NK-92 (cell line): Measurements from ENCODE around the gene IGIP.
A peak's percentile ranks its signal among the peaks of the same experiment; 100 is the strongest.

ENCODE experiments used
- DNase-seq: peaks from one replicate; lab custom pipeline; 2025; ENCODE audit not compliant: unreplicated experiment; lab: John Stamatoyannopoulos, UW

Gene IGIP

GRCh38 chr5:140111011-140111858 lies 14.5 kb upstream of the IGIP start:
- no peak for DNase-seq

- no peak for DNase-seq
Measured at GRCh38 chr5:140111859-140112551, 13.7 kb upstream of the IGIP start.

GRCh38 chr5:140112685-140113179 lies 13.0 kb upstream of the IGIP start:
- no peak for DNase-seq

GRCh38 chr5:140113180-140113698 lies 12.5 kb upstream of the IGIP start:
- DNase-seq = no peak

DNA sequence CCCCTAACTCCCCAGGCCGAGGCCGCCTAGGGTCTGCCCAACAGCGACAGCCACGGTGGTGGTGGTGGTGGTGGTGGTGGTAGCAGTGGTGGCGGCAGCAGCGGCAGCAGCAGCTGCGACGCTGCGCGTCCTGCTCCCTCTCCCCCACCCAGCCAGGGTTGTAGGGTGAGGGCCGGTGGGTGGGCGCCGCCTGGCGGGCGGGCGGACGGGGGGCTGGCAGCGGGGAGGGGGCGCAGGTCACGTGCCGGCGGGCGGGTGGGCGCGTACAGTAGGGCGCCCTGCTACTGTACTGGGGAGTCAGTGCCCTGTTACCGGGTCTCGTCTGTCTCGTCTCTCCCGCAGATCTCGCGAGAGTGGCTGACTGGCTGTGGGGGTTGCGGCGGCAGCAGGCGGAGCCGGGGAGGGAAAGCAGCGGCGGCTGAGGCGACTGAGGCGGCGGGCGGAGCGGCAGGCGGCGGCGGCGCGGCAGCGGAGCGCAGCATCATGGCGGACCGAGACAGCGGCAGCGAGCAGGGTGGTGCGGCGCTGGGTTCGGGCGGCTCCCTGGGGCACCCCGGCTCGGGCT lies 12.0 kb upstream of the IGIP start, which contains the start of gene PURA:
Gene PURA (plus strand): TSS at position 411 of the 565 bp plus-strand sequence. CDS start 73 bp downstream, at position 484.
- peak; percentile 89 for DNase-seq

DNA sequence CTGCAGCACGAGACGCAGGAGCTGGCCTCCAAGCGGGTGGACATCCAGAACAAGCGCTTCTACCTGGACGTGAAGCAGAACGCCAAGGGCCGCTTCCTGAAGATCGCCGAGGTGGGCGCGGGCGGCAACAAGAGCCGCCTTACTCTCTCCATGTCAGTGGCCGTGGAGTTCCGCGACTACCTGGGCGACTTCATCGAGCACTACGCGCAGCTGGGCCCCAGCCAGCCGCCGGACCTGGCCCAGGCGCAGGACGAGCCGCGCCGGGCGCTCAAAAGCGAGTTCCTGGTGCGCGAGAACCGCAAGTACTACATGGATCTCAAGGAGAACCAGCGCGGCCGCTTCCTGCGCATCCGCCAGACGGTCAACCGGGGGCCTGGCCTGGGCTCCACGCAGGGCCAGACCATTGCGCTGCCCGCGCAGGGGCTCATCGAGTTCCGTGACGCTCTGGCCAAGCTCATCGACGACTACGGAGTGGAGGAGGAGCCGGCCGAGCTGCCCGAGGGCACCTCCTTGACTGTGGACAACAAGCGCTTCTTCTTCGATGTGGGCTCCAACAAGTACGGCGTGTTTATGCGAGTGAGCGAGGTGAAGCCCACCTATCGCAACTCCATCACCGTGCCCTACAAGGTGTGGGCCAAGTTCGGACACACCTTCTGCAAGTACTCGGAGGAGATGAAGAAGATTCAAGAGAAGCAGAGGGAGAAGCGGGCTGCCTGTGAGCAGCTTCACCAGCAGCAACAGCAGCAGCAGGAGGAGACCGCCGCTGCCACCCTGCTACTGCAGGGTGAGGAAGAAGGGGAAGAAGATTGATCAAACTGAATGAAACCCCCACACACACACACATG lies 11.2 kb upstream of the IGIP start:
- no peak for DNase-seq

DNA sequence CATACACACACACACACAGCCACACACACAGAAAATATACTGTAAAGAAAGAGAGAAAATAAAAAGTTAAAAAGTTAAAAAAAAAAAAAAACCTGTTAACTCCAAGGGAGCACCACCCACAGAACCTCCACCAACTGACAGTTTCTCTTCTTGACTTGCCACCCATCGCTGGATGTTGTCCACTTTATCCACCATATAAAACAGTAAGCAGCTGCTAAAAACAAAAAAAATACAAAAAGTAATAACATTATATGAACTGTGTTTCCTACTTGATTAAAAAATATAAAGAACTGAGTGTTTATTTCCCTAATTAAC lies 10.6 kb upstream of the IGIP start:
- no peak for DNase-seq

- no peak for DNase-seq
Measured at GRCh38 chr5:140116716-140117115, 9.0 kb upstream of the IGIP start.

DNA sequence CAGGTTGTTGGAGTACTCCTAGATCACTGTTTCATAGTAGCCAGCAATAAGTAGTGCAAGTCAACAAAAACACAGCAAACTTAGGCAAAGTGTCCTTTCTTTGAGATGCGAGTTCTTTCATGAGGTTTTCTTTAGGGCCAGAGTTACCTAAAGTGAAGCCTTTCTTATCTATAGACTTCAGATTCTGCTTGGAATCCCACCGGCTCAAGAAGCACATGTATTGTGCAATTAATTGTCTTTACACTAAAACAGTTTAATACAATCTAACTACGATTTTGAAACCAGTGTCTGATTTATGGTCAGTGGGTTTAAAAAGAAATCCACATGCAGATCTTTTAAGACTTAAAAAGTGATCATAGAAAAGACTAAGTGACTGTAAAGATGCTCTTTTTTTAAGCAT lies 8.2 kb upstream of the IGIP start:
- no peak for DNase-seq

DNA sequence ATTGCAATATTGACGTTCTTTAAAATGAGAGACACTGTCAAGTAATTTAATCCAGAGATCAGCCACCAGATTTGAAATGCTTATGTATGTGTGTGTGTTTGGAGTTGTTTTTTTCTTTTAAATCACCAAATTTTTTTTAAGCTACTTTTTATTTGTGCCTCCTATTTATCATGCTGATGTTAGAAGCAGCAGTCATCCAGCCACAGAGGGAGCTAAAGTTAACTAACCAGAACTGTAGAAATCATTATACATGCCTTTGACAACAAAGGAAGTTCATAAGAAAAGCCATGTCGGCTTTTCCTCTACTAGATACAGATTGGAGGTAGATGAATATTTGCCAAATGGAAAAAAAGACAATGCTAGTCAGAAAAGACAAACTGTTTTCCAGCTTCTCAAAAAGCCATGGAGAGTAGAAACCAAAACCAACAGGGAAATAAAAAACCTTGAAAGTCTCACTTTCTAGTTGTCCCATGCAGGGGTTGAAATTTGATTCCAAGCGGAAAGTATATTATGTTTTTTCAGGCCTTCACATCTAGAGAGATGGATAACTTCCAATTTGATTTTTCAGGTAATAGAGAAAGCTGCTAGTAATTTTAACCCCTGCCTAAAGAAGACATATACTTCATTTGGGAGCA lies 7.3 kb upstream of the IGIP start:
- DNase-seq = no peak

GRCh38 chr5:140126315-140127012 lies 727 bp downstream of the IGIP start:
- DNase-seq = no peak

DNA sequence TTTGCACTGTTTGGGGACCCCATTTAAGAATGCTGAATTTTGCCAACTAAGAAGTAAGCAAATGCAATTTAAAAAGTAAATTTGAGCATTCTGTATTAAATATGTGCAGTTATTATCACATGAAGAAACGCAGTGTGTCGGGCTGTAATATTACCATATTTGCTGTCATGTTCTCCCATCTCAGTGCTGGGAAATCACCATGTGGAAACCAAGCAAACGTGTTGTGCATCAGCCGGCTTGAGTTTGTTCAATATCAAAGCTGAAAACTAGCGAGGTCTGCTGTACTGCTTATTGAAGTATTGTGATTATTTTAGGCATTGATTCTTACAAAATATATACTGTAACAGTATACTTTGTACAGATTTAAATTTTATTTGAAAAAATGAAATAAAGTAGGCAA lies 2.6 kb downstream of the IGIP start:
- no peak for DNase-seq

DNA sequence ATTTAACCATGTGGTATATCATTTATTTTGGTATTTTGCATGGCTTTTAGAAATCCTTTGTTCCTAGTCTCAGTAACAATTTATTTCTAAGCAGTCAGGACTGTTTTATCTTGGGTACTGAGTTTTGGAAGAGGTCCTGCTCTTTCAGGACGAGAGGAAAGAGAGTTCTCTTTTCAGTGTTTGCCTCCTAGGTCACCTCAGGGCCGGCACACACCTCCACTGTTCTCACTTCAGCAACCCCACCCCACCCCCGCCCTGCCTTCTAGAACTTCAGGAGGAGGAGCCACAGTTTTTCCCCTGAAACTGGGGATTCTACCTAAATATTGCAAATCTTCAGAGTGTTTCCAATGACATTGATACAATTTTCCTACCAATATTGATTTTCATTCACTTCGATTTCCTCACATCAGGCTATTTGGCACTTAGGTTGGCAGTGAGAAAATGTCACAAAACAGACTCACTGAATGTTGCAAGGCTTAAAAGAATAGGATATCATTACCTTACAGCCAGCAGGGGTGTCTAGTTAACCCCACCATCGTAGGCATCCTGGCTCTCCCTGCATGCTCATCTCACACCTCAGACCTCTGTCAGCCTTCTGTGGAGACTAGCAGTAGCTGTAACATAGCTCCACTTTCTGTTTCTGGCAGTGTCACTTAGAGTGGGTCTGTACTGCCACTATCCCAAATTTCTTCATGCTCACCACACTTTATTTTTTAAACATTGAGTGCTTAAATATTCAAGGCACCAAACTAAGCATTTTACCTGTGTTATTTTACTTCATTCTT lies 5.4 kb downstream of the IGIP start:
- DNase-seq = no peak

GRCh38 chr5:140131967-140132409 lies 6.3 kb downstream of the IGIP start:
- no peak for DNase-seq

DNA sequence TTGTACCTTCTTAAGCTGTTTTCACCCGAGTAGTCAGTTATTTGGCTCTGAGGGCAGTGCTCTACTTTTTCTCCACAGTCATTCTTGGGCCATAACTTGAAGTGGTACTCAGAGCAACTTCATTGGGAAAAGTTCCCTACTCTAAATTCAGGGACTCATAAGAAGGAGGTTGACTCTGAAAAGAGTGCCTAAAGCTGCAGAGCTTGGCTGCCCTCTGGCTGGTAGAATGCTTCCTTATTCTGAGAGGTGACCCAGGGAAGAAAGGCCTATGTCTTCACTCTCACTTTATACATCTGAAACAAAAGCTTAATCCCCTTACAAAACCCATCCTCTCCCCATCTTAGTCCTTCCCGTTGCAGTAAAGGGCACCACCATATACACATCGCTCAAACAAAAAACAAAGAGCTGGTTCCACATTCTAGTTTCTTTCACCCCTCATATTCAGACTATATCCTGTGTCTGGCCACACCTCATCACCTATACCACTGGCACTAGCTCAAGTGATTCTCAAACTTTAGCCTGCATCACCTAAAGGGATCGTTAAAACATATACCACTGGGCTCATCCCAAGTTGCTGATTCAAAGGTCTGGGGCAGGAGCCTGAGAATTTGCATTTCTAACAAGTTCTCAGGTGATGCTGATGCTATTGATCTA lies 7.9 kb downstream of the IGIP start:
- no peak for DNase-seq

GRCh38 chr5:140134277-140134935 lies 8.7 kb downstream of the IGIP start:
- DNase-seq = no peak

DNA sequence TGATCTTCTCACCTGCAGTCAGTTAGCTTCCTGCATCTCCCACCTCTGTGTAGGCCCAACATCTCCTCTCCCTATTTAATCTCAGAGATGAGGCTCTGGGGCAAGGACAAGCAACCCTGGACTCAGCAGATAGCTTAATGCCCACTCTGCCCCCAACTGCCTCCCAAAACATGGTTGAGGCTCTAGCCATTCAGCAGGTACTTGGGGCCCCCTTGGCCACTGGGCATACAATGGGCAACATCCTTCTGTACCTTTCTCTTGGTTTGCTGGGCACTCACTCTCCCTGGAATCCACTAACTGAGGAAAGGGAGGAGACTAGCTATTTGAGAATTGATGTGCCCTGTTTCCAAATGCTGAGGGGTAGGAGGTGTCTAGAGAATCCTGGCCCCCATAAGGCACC lies 9.4 kb downstream of the IGIP start:
- DNase-seq = no peak

GRCh38 chr5:140136624-140137023 lies 10.9 kb downstream of the IGIP start:
- no peak for DNase-seq
